ENCODE measurements around the gene STYXL2. TPM values are rescaled to one million over a fixed set of nuclear protein-coding genes. Genes with fewer than 3 reads are reported as not detected.

The STYXL2 gene
- total RNA-seq, 1 donor from 2014 or later, result not detected

- no peak for TF ChIP-seq CTCF (conservative IDR thresholded peaks at IDR 0.05; ENCODE audit: low read depth, low read length)
- no peak for DNase-seq (ENCODE audit: low read depth)
- peak overlapping the region; percentile 55 for H3K4me3 ChIP-seq (ENCODE audit: low read depth, low read length)
Observed at GRCh38 chr1:167121375-167122120, 27.7 kb downstream of the STYXL2 start.

- no peak for TF ChIP-seq CTCF (conservative IDR thresholded peaks at IDR 0.05; ENCODE audit: low read depth, low read length)
- no peak overlapping the region for H3K4me3 ChIP-seq (ENCODE audit: low read depth, low read length)
- DNase-seq (ENCODE audit: low read depth), result no peak
Observed at GRCh38 chr1:167122121-167122480, 28.2 kb downstream of the STYXL2 start.

- no peak for DNase-seq (ENCODE audit: low read depth)
- no peak overlapping the region for H3K4me3 ChIP-seq (ENCODE audit: low read depth, low read length)
- TF ChIP-seq CTCF (conservative IDR thresholded peaks at IDR 0.05; ENCODE audit: low read depth, low read length), result no peak
Observed at GRCh38 chr1:167122568-167122967, 28.7 kb downstream of the STYXL2 start.

GRCh38 chr1:167126317-167126716 is 32.4 kb downstream of the STYXL2 start:
- DNase-seq (ENCODE audit: low read depth), result no peak
- no peak for TF ChIP-seq CTCF (conservative IDR thresholded peaks at IDR 0.05; ENCODE audit: low read depth, low read length)
- H3K4me3 ChIP-seq (ENCODE audit: low read depth, low read length), result no peak overlapping the region

GRCh38 chr1:167126811-167127210 is 32.9 kb downstream of the STYXL2 start:
- H3K4me3 ChIP-seq (ENCODE audit: low read depth, low read length), result no peak overlapping the region
- no peak for TF ChIP-seq CTCF (conservative IDR thresholded peaks at IDR 0.05; ENCODE audit: low read depth, low read length)
- DNase-seq (ENCODE audit: low read depth), result no peak

- no peak for DNase-seq (ENCODE audit: low read depth)
- H3K4me3 ChIP-seq (ENCODE audit: low read depth, low read length), result no peak overlapping the region
- no peak for TF ChIP-seq CTCF (conservative IDR thresholded peaks at IDR 0.05; ENCODE audit: low read depth, low read length)
Observed at GRCh38 chr1:167127236-167127635, 33.4 kb downstream of the STYXL2 start.

- no peak overlapping the region for H3K4me3 ChIP-seq (ENCODE audit: low read depth, low read length)
- DNase-seq (ENCODE audit: low read depth), result no peak
- no peak for TF ChIP-seq CTCF (conservative IDR thresholded peaks at IDR 0.05; ENCODE audit: low read depth, low read length)
Observed at GRCh38 chr1:167127661-167128060, 33.8 kb downstream of the STYXL2 start.
